Mesodermal cell (in vitro differentiated cells): Measurements from ENCODE around the gene NR3C2.

ENCODE experiments used
- H3K27ac ChIP-seq: 2 replicates; pipeline ENCODE4 v1.7.0; 2013; ENCODE audit warnings: mild to moderate bottlenecking, low read depth, low read length, moderate library complexity; ENCODE audit not compliant: severe bottlenecking
- H3K36me3 ChIP-seq: 2 replicates; pipeline ENCODE4 v1.7.1; 2013; ENCODE audit warnings: mild to moderate bottlenecking, low read length, moderate library complexity; ENCODE audit not compliant: control insufficient read depth, insufficient read depth
- H3K4me1 ChIP-seq: one replicate; pipeline ENCODE4 v1.7.1; 2013; ENCODE audit warnings: mild to moderate bottlenecking, low read length; ENCODE audit not compliant: insufficient read depth, control insufficient read depth, poor library complexity, severe bottlenecking
- H3K4me3 ChIP-seq: 2 replicates; pipeline ENCODE4 v1.7.0; 2013; ENCODE audit warnings: low read length, control low read depth, mild to moderate bottlenecking; ENCODE audit not compliant: insufficient read depth, poor library complexity, severe bottlenecking; ENCODE audit errors: extremely low read depth
- H3K9me3 ChIP-seq: 2 replicates; pipeline ENCODE4 v1.7.1; 2013; ENCODE audit warnings: mild to moderate bottlenecking, low read length, moderate library complexity; ENCODE audit not compliant: control insufficient read depth
- WGBS, 2 experiments: methylation state at CpG; one replicate each; pipeline ENCODE4 v1.1.5; 2013; ENCODE audit warnings: missing lambda C conversion rate in 2 of 2; ENCODE audit not compliant: insufficient coverage in 2 of 2; 5-methylcytosine and 5-hydroxymethylcytosine counted together

NR3C2 gene

GRCh38 chr4:148405161-148405893 lies 36.9 kb downstream of the NR3C2 start:
- H3K4me1 ChIP-seq, result no peaks in the 10 kb centered on the region
- H3K4me3 ChIP-seq, result no peak overlapping the region
- H3K9me3 ChIP-seq, result no peaks in the 10 kb centered on the region
- no peak overlapping the region for H3K27ac ChIP-seq
- no peaks in the 10 kb centered on the region for H3K36me3 ChIP-seq
- 78 to 86% methylated on average over 3 to 4 of the region's 5 CpGs for WGBS, 2 experiments

- no peak overlapping the region for H3K4me3 ChIP-seq
- no peaks in the 10 kb centered on the region for H3K4me1 ChIP-seq
- H3K9me3 ChIP-seq, result no peaks in the 10 kb centered on the region
- no peak overlapping the region for H3K27ac ChIP-seq
- no peaks in the 10 kb centered on the region for H3K36me3 ChIP-seq
Observed at GRCh38 chr4:148398988-148399387, 43.2 kb downstream of the NR3C2 start.

- Histone ChIP-seq H3K4me3 (no peak overlapping the region), H3K36me3 (no peaks in the 10 kb centered on the region), H3K27ac (no peak overlapping the region), H3K9me3 (no peaks in the 10 kb centered on the region), H3K4me1 (no peaks in the 10 kb centered on the region)
- WGBS, 2 experiments, result 86 to 87% methylated on average over 1 to 2 of the region's 2 CpGs
Observed at GRCh38 chr4:148397771-148398170, 44.4 kb downstream of the NR3C2 start.

GRCh38 chr4:148396986-148397673 lies 45.1 kb downstream of the NR3C2 start:
- H3K36me3 ChIP-seq, result no peaks in the 10 kb centered on the region
- H3K9me3 ChIP-seq, result no peaks in the 10 kb centered on the region
- no peak overlapping the region for H3K27ac ChIP-seq
- WGBS, 2 experiments, result 80 to 92% methylated on average over 2 to 3 of the region's 3 CpGs
- H3K4me3 ChIP-seq, result no peak overlapping the region
- H3K4me1 ChIP-seq, result no peaks in the 10 kb centered on the region

GRCh38 chr4:148395771-148396170 lies 46.4 kb downstream of the NR3C2 start:
- H3K4me1 ChIP-seq, result no peaks in the 10 kb centered on the region
- 100% methylated on average over 1 of the region's 1 CpG; no CpG with 5 or more reads in 1 of the 2 experiments for WGBS, 2 experiments
- H3K4me3 ChIP-seq, result no peak overlapping the region
- H3K9me3 ChIP-seq, result no peaks in the 10 kb centered on the region
- no peaks in the 10 kb centered on the region for H3K36me3 ChIP-seq
- no peak overlapping the region for H3K27ac ChIP-seq

- WGBS, 2 experiments, result no CpG with 5 or more reads among the region's 1 CpG
- Histone ChIP-seq H3K36me3 (no peaks in the 10 kb centered on the region), H3K27ac (no peak overlapping the region), H3K4me1 (no peaks in the 10 kb centered on the region), H3K9me3 (no peaks in the 10 kb centered on the region), H3K4me3 (no peak overlapping the region)
Observed at GRCh38 chr4:148391056-148391455, 51.2 kb downstream of the NR3C2 start.

GRCh38 chr4:148390311-148390710 lies 51.9 kb downstream of the NR3C2 start:
- Histone ChIP-seq H3K36me3 (no peaks in the 10 kb centered on the region), H3K27ac (no peak overlapping the region), H3K4me1 (no peaks in the 10 kb centered on the region), H3K9me3 (no peaks in the 10 kb centered on the region), H3K4me3 (no peak overlapping the region)
- 82 to 95% methylated on average over 1 to 3 of the region's 3 CpGs for WGBS, 2 experiments

- Histone ChIP-seq H3K36me3 (no peaks in the 10 kb centered on the region), H3K4me1 (no peaks in the 10 kb centered on the region), H3K4me3 (no peak overlapping the region), H3K9me3 (no peaks in the 10 kb centered on the region), H3K27ac (no peak overlapping the region)
- 100% methylated on average over 1 to 2 of the region's 4 CpGs for WGBS, 2 experiments
Observed at GRCh38 chr4:148380291-148380690, 61.9 kb downstream of the NR3C2 start.

- H3K4me3 ChIP-seq, result no peak overlapping the region
Observed at GRCh38 chr4:148376151-148376550, 66.1 kb downstream of the NR3C2 start.

GRCh38 chr4:148375584-148375983 lies 66.6 kb downstream of the NR3C2 start:
- Histone ChIP-seq H3K4me3 (no peak overlapping the region), H3K9me3 (no peaks in the 10 kb centered on the region), H3K27ac (no peak overlapping the region), H3K36me3 (no peaks in the 10 kb centered on the region), H3K4me1 (no peaks in the 10 kb centered on the region)
- WGBS, 2 experiments, result 93 to 100% methylated on average over 2 of the region's 3 CpGs

More at GRCh38 chr4:148376151-148376550, 66.1 kb downstream of the NR3C2 start:
- Histone ChIP-seq H3K36me3 (no peaks in the 10 kb centered on the region), H3K4me1 (no peaks in the 10 kb centered on the region), H3K27ac (no peak overlapping the region), H3K9me3 (no peaks in the 10 kb centered on the region)
- 100% methylated on average over 1 of the region's 3 CpGs; no CpG with 5 or more reads in 1 of the 2 experiments for WGBS, 2 experiments

- H3K9me3 ChIP-seq, result no peaks in the 10 kb centered on the region
- WGBS, 2 experiments, result 44% methylated on average over 1 of the region's 1 CpG
- no peaks in the 10 kb centered on the region for H3K36me3 ChIP-seq
- no peak overlapping the region for H3K27ac ChIP-seq
- no peak overlapping the region for H3K4me3 ChIP-seq
- H3K4me1 ChIP-seq, result no peaks in the 10 kb centered on the region
Observed at GRCh38 chr4:148373093-148373492, 69.1 kb downstream of the NR3C2 start.
